ENCODE measurements around the gene OR2AE1. TPM values are rescaled to one million over a fixed set of nuclear protein-coding genes. Genes with fewer than 3 reads are reported as not detected.

The OR2AE1 gene
- total and polyA plus RNA-seq, 9 of the 15 experiments (the other 6 are each of a cell fraction or from before 2014, with no cell fraction given), result 0.27 TPM; not detected in 8

DNA sequence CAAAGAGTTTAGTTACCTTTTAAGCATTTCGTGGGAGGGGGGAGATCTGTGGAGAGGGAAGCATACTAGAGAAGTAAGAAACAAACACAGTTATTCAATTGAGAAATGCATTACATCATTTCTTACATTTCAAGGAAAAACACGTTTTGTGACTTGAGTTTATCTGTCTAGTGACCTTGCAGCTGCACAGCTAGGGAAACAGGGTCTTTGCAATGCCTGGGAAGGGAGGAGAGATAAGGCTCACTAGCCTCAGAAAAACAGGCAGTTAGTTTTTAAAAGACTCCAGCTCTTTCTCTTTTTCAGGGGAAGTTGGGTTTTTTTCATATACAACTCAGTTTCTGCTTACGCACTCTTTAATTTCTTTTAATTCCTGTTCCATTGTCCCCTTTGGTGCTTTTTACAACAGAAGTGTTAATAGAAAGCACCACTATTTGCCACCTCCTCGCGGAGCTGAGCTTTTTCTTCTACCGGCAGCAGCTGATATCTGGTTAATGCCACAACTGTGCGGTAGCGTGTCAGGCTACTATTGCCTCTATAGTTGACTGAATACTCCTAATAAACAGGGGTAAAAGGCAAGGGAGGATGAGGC, 43.5 kb downstream of the OR2AE1 start (continued):
- TF ChIP-seq, protein P1, sequence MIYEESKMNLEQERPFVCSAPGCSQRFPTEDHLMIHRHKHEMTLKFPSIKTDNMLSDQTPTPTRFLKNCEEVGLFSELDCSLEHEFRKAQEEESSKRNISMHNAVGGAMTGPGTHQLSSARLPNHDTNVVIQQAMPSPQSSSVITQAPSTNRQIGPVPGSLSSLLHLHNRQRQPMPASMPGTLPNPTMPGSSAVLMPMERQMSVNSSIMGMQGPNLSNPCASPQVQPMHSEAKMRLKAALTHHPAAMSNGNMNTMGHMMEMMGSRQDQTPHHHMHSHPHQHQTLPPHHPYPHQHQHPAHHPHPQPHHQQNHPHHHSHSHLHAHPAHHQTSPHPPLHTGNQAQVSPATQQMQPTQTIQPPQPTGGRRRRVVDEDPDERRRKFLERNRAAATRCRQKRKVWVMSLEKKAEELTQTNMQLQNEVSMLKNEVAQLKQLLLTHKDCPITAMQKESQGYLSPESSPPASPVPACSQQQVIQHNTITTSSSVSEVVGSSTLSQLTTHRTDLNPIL (CRISPR knock-in tag; IDR thresholded peaks at IDR 0.05), result no peak
- no peak for TF ChIP-seq GTF2A2 (tag; IDR thresholded peaks at IDR 0.05)
- peak; percentile 89 for TF ChIP-seq BRD9 (IDR thresholded peaks at IDR 0.05; ENCODE audit: low read depth, partially characterized antibody)
- TF ChIP-seq HMBOX1 (IDR thresholded peaks at IDR 0.05), result peak; percentile 95
- no peak for TF ChIP-seq ZNF444 (CRISPR knock-in tag; IDR thresholded peaks at IDR 0.05)
- no peak for TF ChIP-seq CSDE1 (IDR thresholded peaks at IDR 0.05)
- TF ChIP-seq, protein P2, sequence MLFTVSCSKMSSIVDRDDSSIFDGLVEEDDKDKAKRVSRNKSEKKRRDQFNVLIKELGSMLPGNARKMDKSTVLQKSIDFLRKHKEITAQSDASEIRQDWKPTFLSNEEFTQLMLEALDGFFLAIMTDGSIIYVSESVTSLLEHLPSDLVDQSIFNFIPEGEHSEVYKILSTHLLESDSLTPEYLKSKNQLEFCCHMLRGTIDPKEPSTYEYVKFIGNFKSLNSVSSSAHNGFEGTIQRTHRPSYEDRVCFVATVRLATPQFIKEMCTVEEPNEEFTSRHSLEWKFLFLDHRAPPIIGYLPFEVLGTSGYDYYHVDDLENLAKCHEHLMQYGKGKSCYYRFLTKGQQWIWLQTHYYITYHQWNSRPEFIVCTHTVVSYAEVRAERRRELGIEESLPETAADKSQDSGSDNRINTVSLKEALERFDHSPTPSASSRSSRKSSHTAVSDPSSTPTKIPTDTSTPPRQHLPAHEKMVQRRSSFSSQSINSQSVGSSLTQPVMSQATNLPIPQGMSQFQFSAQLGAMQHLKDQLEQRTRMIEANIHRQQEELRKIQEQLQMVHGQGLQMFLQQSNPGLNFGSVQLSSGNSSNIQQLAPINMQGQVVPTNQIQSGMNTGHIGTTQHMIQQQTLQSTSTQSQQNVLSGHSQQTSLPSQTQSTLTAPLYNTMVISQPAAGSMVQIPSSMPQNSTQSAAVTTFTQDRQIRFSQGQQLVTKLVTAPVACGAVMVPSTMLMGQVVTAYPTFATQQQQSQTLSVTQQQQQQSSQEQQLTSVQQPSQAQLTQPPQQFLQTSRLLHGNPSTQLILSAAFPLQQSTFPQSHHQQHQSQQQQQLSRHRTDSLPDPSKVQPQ (CRISPR knock-in tag; IDR thresholded peaks at IDR 0.05; ENCODE audit: borderline replicate concordance), result no peak
- TF ChIP-seq ELF2 (CRISPR knock-in tag; IDR thresholded peaks at IDR 0.05), result no peak
- TF ChIP-seq ARID4B (CRISPR knock-in tag; IDR thresholded peaks at IDR 0.05), result no peak
- TF ChIP-seq L3MBTL2 (IDR thresholded peaks at IDR 0.05), result peak; percentile 64; the same call in 1 of the 2 replicates
- TF ChIP-seq HNRNPUL1 (IDR thresholded peaks at IDR 0.05; ENCODE audit: low read length), result no peak
- TF ChIP-seq ERF (CRISPR knock-in tag; IDR thresholded peaks at IDR 0.05), result no peak
- TF ChIP-seq, protein P3, sequence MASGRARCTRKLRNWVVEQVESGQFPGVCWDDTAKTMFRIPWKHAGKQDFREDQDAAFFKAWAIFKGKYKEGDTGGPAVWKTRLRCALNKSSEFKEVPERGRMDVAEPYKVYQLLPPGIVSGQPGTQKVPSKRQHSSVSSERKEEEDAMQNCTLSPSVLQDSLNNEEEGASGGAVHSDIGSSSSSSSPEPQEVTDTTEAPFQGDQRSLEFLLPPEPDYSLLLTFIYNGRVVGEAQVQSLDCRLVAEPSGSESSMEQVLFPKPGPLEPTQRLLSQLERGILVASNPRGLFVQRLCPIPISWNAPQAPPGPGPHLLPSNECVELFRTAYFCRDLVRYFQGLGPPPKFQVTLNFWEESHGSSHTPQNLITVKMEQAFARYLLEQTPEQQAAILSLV (tag; IDR thresholded peaks at IDR 0.05), result peak; percentile 80
- no peak for TF ChIP-seq E4F1 (CRISPR knock-in tag; IDR thresholded peaks at IDR 0.05; ENCODE audit: borderline replicate concordance)
- TF ChIP-seq POU5F1 (IDR thresholded peaks at IDR 0.05; ENCODE audit: borderline replicate concordance, low read depth, low read length, partially characterized antibody), result no peak

All from K562 (cell line).